SU-DHL-6 (cell line): ENCODE results near the gene SRSF1.
"Not testable (repeated sequence)": the region's sequence is repeated elsewhere in the genome, so short reads cannot be mapped to it uniquely, and the experiment has no call there.

ENCODE experiments used
- CTCF ChIP-seq: fragments of 200-600 bp; sonication (generic); IDR thresholded peaks from one replicate; pipeline ENCODE4 v1.5.1; 2017; ENCODE audit warnings: antibody characterized with exemption, mild to moderate bottlenecking, low read length, moderate library complexity; ENCODE audit not compliant: insufficient read depth, poor library complexity, severe bottlenecking
- EZH2phosphoT487 ChIP-seq: fragments of 200-600 bp; sonication (generic), shearing (Covaris generic); conservative IDR thresholded peaks from 2 replicates; pipeline ENCODE4 v1.6.1; 2018; ENCODE audit warnings: mild to moderate bottlenecking, antibody characterized with exemption, low read length, moderate library complexity, mixed read lengths

GRCh38 chr17:57974053-57974824 is 32.8 kb downstream of the SRSF1 start:
- TF ChIP-seq CTCF, EZH2phosphoT487: not testable (repeated sequence)
